HepG2 (cell line): ENCODE data around the gene LAMP1. TPM values are rescaled to one million over a fixed set of nuclear protein-coding genes. Genes with fewer than 3 reads are reported as not detected.

Experiments used
- ATAC-seq: fragments of 200-7000 bp; cut with Tn5 transposase; 3 replicates; pipeline ENCODE4 v1.9.1; 2020; ENCODE audit warnings: mild to moderate bottlenecking, moderate library complexity
- BruUV-seq: library from RNA; stranded (reverse); fragments of 400-500 nt; replicated peaks from 2 replicates; lab custom pipeline; 2021; lab: Mats Ljungman, UMichigan
- CTCF ChIA-PET: fragments of 300-600 bp; formaldehyde crosslinking; extraction: SDS; loops from one replicate; lab custom pipeline; 2021; ENCODE audit warnings: low total read pairs, inconsistent platforms, low intra/inter-chr PET ratio; lab: Yijun Ruan, JAX
- POLR2A ChIA-PET: fragments of 350-600 bp; sonication (Branson Sonifier 250); formaldehyde crosslinking; loops from one replicate; lab custom pipeline; 2020; ENCODE audit warnings: antibody characterized with exemption, inconsistent platforms; lab: Yijun Ruan, JAX
- DNase-seq: peaks from one replicate; pipeline ENCODE4 v3.0.0-alpha.2; 2015; ENCODE audit warnings: low spot score
- FAIRE-seq: peaks from 3 replicates; lab custom pipeline; 2011; peaks lifted over from hg19 to GRCh38; lab: Jason Lieb, UNC
- H2AFZ ChIP-seq: one replicate; pipeline ENCODE4 v1.6.1; 2011; ENCODE audit warnings: low read length, inconsistent platforms
- H3K27ac ChIP-seq: fragments of 300-600 bp; 3 replicates; pipeline ENCODE4 v1.8.0; 2011; ENCODE audit warnings: mixed run types, mild to moderate bottlenecking, mixed read lengths, low read length, inconsistent platforms; ENCODE audit not compliant: insufficient read depth; ENCODE audit errors: extremely low read length
- H3K27me3 ChIP-seq, 2 experiments: fragments of 200-600 bp in 1 of 2; 2 replicates in 1 of 2; 3 replicates in 1 of 2; pipeline versions ENCODE4 v1.6.0 to v1.8.0; 2011; ENCODE audit warnings: low read length in 2 of 2, mild to moderate bottlenecking in 2 of 2, moderate library complexity in 2 of 2, inconsistent platforms in 1 of 2; ENCODE audit not compliant: insufficient read depth in 2 of 2, control insufficient read depth in 1 of 2
- H3K36me3 ChIP-seq, 2 experiments: fragments of 200-600 bp in 1 of 2; replicated peaks in 1 of 2; 2 replicates in 1 of 2; 3 replicates in 1 of 2; pipeline versions ENCODE4 v1.5.1 to v1.8.0; 2011; ENCODE audit warnings: low read length in 2 of 2, inconsistent platforms in 1 of 2; ENCODE audit not compliant: insufficient read depth in 2 of 2, control insufficient read depth in 1 of 2
- H3K4me1 ChIP-seq: 2 replicates; pipeline ENCODE4 v1.5.1; 2012; ENCODE audit warnings: low read length, inconsistent platforms; ENCODE audit not compliant: insufficient read depth
- H3K4me2 ChIP-seq: 2 replicates; pipeline ENCODE4 v1.6.0; 2011; ENCODE audit warnings: low read depth, low read length, inconsistent platforms
- H3K4me3 ChIP-seq, 3 experiments: fragments of 200-600 bp in 1 of 3; sonication (generic), shearing (Covaris generic) in 1 of 3; replicated peaks in 1 of 3; 2 replicates each; pipeline ENCODE4 v1.5.1; 2011 to 2016; ENCODE audit warnings: low read length in 3 of 3, inconsistent platforms in 2 of 3, low read depth in 2 of 3, mild to moderate bottlenecking in 2 of 3, control low read depth in 1 of 3, mixed read lengths in 1 of 3; ENCODE audit not compliant: insufficient read depth in 1 of 3
- H3K79me2 ChIP-seq: one replicate; pipeline ENCODE4 v1.6.1; 2011; ENCODE audit warnings: low read length, inconsistent platforms; ENCODE audit not compliant: insufficient read depth
- H3K9ac ChIP-seq: 2 replicates; pipeline ENCODE4 v1.6.0; 2011; ENCODE audit warnings: mild to moderate bottlenecking, low read depth, low read length, inconsistent platforms; ENCODE audit not compliant: insufficient read depth
- H3K9me3 ChIP-seq: 2 replicates; pipeline ENCODE4 v1.5.1; 2012; ENCODE audit warnings: mild to moderate bottlenecking, low read length
- H4K20me1 ChIP-seq: 2 replicates; pipeline ENCODE4 v1.6.0; 2011; ENCODE audit warnings: inconsistent platforms, mild to moderate bottlenecking, low read length, moderate library complexity; ENCODE audit not compliant: insufficient read depth
- CBX2 ChIP-seq, 2 experiments: fragments of 200-600 bp in 1 of 2; sonication (generic); formaldehyde crosslinking in 1 of 2; IDR thresholded peaks; 2 replicates each; pipeline versions ENCODE4 v1.7.0 to v1.8.1; 2018 to 2022; ENCODE audit warnings: low read depth in 2 of 2, low read length in 1 of 2, mild to moderate bottlenecking in 1 of 2, missing genetic modification reagents in 1 of 2
- IKZF5 ChIP-seq: IDR thresholded peaks from 2 replicates; pipeline ENCODE4 v1.6.1; 2018; ENCODE audit warnings: missing genetic modification reagents, mild to moderate bottlenecking, missing compliant biosample characterization
- KLF9 ChIP-seq: IDR thresholded peaks from 2 replicates; pipeline ENCODE4 v1.6.1; 2016; ENCODE audit warnings: low read depth
- MAZ ChIP-seq, 2 experiments: sonication (generic) in 1 of 2; formaldehyde crosslinking in 1 of 2; IDR thresholded peaks; 2 replicates each; pipeline versions ENCODE4 v1.5.0 to v1.6.1; 2012 to 2020; ENCODE audit warnings: low read depth in 2 of 2, mild to moderate bottlenecking in 2 of 2, borderline replicate concordance in 1 of 2, improper control_type of control experiment in 1 of 2, low read length in 1 of 2, missing genetic modification reagents in 1 of 2, moderate library complexity in 1 of 2
- MTA3 ChIP-seq: sonication (generic); formaldehyde crosslinking; IDR thresholded peaks from 2 replicates; pipeline ENCODE4 v1.4.0; 2020; ENCODE audit warnings: missing genetic modification reagents
- NCOA2 ChIP-seq: sonication (generic); formaldehyde crosslinking; IDR thresholded peaks from 2 replicates; pipeline ENCODE4 v1.8.0; 2022; ENCODE audit warnings: inconsistent platforms
- PHF21A ChIP-seq: sonication (generic); formaldehyde crosslinking; IDR thresholded peaks from 2 replicates; pipeline ENCODE4 v1.5.0; 2020; ENCODE audit warnings: mild to moderate bottlenecking, missing genetic modification reagents
- TCF7 ChIP-seq: sonication (generic); IDR thresholded peaks from 2 replicates; pipeline ENCODE4 v1.6.1; 2016; ENCODE audit warnings: antibody characterized with exemption, low read depth
- ZBTB8A ChIP-seq: sonication (generic); formaldehyde crosslinking; IDR thresholded peaks from 2 replicates; pipeline ENCODE4 v1.4.0; 2020; ENCODE audit warnings: mild to moderate bottlenecking, low read depth, missing genetic modification reagents, borderline replicate concordance
- ZFP62 ChIP-seq: sonication (generic); formaldehyde crosslinking; IDR thresholded peaks from 2 replicates; pipeline ENCODE4 v1.4.0; 2020; ENCODE audit warnings: missing genetic modification reagents
- ZNF260 ChIP-seq: sonication (generic); formaldehyde crosslinking; IDR thresholded peaks from 2 replicates; pipeline ENCODE4 v1.4.0; 2020; ENCODE audit warnings: missing genetic modification reagents, low read depth, mild to moderate bottlenecking, borderline replicate concordance
- ZNF34 ChIP-seq: sonication (generic); formaldehyde crosslinking; IDR thresholded peaks from 2 replicates; pipeline ENCODE4 v1.4.0; 2020; ENCODE audit warnings: mild to moderate bottlenecking, missing genetic modification reagents, borderline replicate concordance
- ZNF670 ChIP-seq: sonication (generic); formaldehyde crosslinking; IDR thresholded peaks from 2 replicates; pipeline ENCODE4 v1.8.0; 2022; ENCODE audit warnings: mild to moderate bottlenecking, missing genetic modification reagents, borderline replicate concordance
- ZNF782 ChIP-seq: sonication (generic); formaldehyde crosslinking; IDR thresholded peaks from 2 replicates; pipeline ENCODE4 v1.4.0; 2020; ENCODE audit warnings: missing genetic modification reagents, mild to moderate bottlenecking, borderline replicate concordance
- WGBS: methylation state at CpG from one replicate; pipeline ENCODE4 v1.1.6; 2017; ENCODE audit warnings: low lambda C conversion rate; 5-methylcytosine and 5-hydroxymethylcytosine counted together
- in situ Hi-C: cut with HindIII; loops from 2 replicates; pipeline ENCODE4 v1.10.0; 2017; ENCODE audit warnings: low pct_unique_long_range_greater_than_20kb; ENCODE audit not compliant: extremely low pct_ligation_motif_present
- intact Hi-C: fragments of 100-400 bp; cut with micrococcal nuclease; formaldehyde crosslinking; loops from one replicate; pipeline ENCODE4 v1.10.0; 2022; ENCODE audit not compliant: unreplicated experiment
- polyA plus RNA-seq, 8 experiments: library from polyadenylated mRNA; depleted of rRNA in 3 of 8; stranded (reverse) in 7 of 8; unstranded in 1 of 8; fragments of >200 nt; fragmentation: Illumina TruSeq in 4 of 8; extraction: Trizol in 4 of 8; gene quantifications; 2 replicates each; pipeline versions ENCODE4 v1.2.1 to v1.2.3, GENCODE V29; 2011 to 2016; ENCODE audit warnings: low read depth in 4 of 8, missing spikeins in 1 of 8, mixed read lengths in 1 of 8; ENCODE audit not compliant: insufficient read depth in 1 of 8
- total RNA-seq, 5 experiments: library from RNA; depleted of rRNA; stranded (reverse); fragments of >200 nt; fragmentation: Illumina TruSeq; extraction: Trizol; gene quantifications; 2 replicates each; pipeline ENCODE4 v1.2.3, GENCODE V29; 2016; ENCODE audit warnings: low read depth in 1 of 5

The LAMP1 gene
- total and polyA plus RNA-seq, 2 of the 13 experiments (the other 11 are each of a cell fraction or from before 2014, with no cell fraction given): 103 to 112 TPM

- H3K36me3 ChIP-seq: peaks cover 6 to 40% of the 10 kb centered on the region in 2 experiments; a peak in 4 of 5 replicates
- H3K79me2 ChIP-seq: peaks cover 21% of the 10 kb centered on the region
- in situ Hi-C loops: no loop called here
- H3K27me3 ChIP-seq: no peaks in the 10 kb centered on the region
- FAIRE-seq (no peak), DNase-seq (no peak), ATAC-seq (no peak)
- H3K4me3 ChIP-seq: no peak overlapping the region
- whole genome bisulfite sequencing: 96% methylated on average over 5 of the region's 5 CpGs
- H3K4me2 ChIP-seq: no peak overlapping the region
- peaks cover 35% of the 10 kb centered on the region for H3K4me1 ChIP-seq
- H3K9ac ChIP-seq: no peak overlapping the region
- H4K20me1 ChIP-seq: peaks cover 16% of the 10 kb centered on the region; the same call in 1 of the 2 replicates
- no TSS peak for BruUV-seq
- no peak overlapping the region for H2AFZ ChIP-seq
- ChIA-PET POLR2A (no interaction called here), CTCF (no interaction called here)
- H3K9me3 ChIP-seq: no peaks in the 10 kb centered on the region
- H3K27ac ChIP-seq: no peak overlapping the region
- intact Hi-C loops: no loop called here
- TF ChIP-seq ZNF34 (CRISPR knock-in tag) (no peak), TCF7 (no peak), MAZ (IDR thresholded peaks at IDR 0.05; ENCODE audit: borderline replicate concordance, low read depth, low read length) (no peak), MAZ (CRISPR knock-in tag; IDR thresholded peaks at IDR 0.05; ENCODE audit: low read depth) (no peak), IKZF5 (CRISPR knock-in tag) (no peak), PHF21A (CRISPR knock-in tag) (no peak), NCOA2 (CRISPR knock-in tag) (no peak), ZBTB8A (no peak), ZFP62 (CRISPR knock-in tag) (no peak), ZNF670 (no peak), CBX2 (IDR thresholded peaks at IDR 0.05; ENCODE audit: low read depth, low read length) (no peak), CBX2 (CRISPR knock-in tag; IDR thresholded peaks at IDR 0.05; ENCODE audit: low read depth) (no peak), MTA3 (no peak), ZNF260 (no peak), ZNF782 (CRISPR knock-in tag) (no peak), KLF9 (no peak)
Observed at GRCh38 chr13:113357529-113357928, 60.5 kb downstream of the LAMP1 start.
